ENCODE data around the gene RNF157.
"Not testable (repeated sequence)": the region's sequence is repeated elsewhere in the genome, so short reads cannot be mapped to it uniquely, and the experiment has no call there.

The RNF157 gene

GRCh38 chr17:76247304-76247703 is 7.0 kb upstream of the RNF157 start:
- H3K36me3 ChIP-seq (ENCODE audit: insufficient read depth), result no peaks in the 10 kb centered on the region
- peaks cover 63% of the 10 kb centered on the region for H3K4me1 ChIP-seq (ENCODE audit: low read depth, poor library complexity, severe bottlenecking)
- H3K27ac ChIP-seq, result peak overlapping the region; percentile 89
- H4K20me1 ChIP-seq (ENCODE audit: insufficient read depth), result no peaks in the 10 kb centered on the region
- peak overlapping the region; percentile 28; the same call in 1 of the 2 replicates for H3K9ac ChIP-seq
- no peaks in the 10 kb centered on the region for H3K27me3 ChIP-seq (ENCODE audit: insufficient read depth, low read depth)
- H3K4me3 ChIP-seq (IDR thresholded peaks at IDR 0.05; ENCODE audit: insufficient read depth, low read depth, low read length), result no peak overlapping the region
- no peaks in the 10 kb centered on the region for H3K79me2 ChIP-seq (ENCODE audit: insufficient read depth, low read depth)
- no peak for TF ChIP-seq CTCF (conservative IDR thresholded peaks at IDR 0.05; ENCODE audit: low read depth, low read length)
- H2AFZ ChIP-seq (ENCODE audit: low read depth), result peak overlapping the region; percentile 27; the same call in 1 of the 2 replicates
- H3K4me2 ChIP-seq, result peak overlapping the region; percentile 84

- H3K9ac ChIP-seq, result peak overlapping the region; percentile 61
- no peak overlapping the region for H3K4me3 ChIP-seq (IDR thresholded peaks at IDR 0.05; ENCODE audit: insufficient read depth, low read depth, low read length)
- no peak for TF ChIP-seq CTCF (conservative IDR thresholded peaks at IDR 0.05; ENCODE audit: low read depth, low read length)
- no peaks in the 10 kb centered on the region for H4K20me1 ChIP-seq (ENCODE audit: insufficient read depth)
- peaks cover 72% of the 10 kb centered on the region for H3K4me1 ChIP-seq (ENCODE audit: low read depth, poor library complexity, severe bottlenecking)
- H3K36me3 ChIP-seq (ENCODE audit: insufficient read depth), result no peaks in the 10 kb centered on the region
- peak overlapping the region; percentile 84 for H3K4me2 ChIP-seq
- H3K27ac ChIP-seq, result peak overlapping the region; percentile 89
- no peaks in the 10 kb centered on the region for H3K79me2 ChIP-seq (ENCODE audit: insufficient read depth, low read depth)
- H3K27me3 ChIP-seq (ENCODE audit: insufficient read depth, low read depth), result no peaks in the 10 kb centered on the region
- H2AFZ ChIP-seq (ENCODE audit: low read depth), result peak overlapping the region; percentile 61
These were observed 6.1 kb upstream of the RNF157 start for GRCh38 chr17:76246080-76247066.

- not testable (repeated sequence) for H3K79me2 ChIP-seq (ENCODE audit: insufficient read depth, low read depth); H3K27me3 ChIP-seq (ENCODE audit: insufficient read depth, low read depth); H3K4me3 ChIP-seq (IDR thresholded peaks at IDR 0.05; ENCODE audit: insufficient read depth, low read depth, low read length); H3K9ac ChIP-seq; H2AFZ ChIP-seq (ENCODE audit: low read depth); H4K20me1 ChIP-seq (ENCODE audit: insufficient read depth); H3K36me3 ChIP-seq (ENCODE audit: insufficient read depth)
- peak overlapping the region; percentile 89; the same call in 1 of the 2 replicates for H3K27ac ChIP-seq
- peaks cover 71% of the 10 kb centered on the region for H3K4me1 ChIP-seq (ENCODE audit: low read depth, poor library complexity, severe bottlenecking)
- peak overlapping the region; percentile 84; the same call in 1 of the 2 replicates for H3K4me2 ChIP-seq
These were observed 4.4 kb upstream of the RNF157 start for GRCh38 chr17:76244721-76245120.

DNA sequence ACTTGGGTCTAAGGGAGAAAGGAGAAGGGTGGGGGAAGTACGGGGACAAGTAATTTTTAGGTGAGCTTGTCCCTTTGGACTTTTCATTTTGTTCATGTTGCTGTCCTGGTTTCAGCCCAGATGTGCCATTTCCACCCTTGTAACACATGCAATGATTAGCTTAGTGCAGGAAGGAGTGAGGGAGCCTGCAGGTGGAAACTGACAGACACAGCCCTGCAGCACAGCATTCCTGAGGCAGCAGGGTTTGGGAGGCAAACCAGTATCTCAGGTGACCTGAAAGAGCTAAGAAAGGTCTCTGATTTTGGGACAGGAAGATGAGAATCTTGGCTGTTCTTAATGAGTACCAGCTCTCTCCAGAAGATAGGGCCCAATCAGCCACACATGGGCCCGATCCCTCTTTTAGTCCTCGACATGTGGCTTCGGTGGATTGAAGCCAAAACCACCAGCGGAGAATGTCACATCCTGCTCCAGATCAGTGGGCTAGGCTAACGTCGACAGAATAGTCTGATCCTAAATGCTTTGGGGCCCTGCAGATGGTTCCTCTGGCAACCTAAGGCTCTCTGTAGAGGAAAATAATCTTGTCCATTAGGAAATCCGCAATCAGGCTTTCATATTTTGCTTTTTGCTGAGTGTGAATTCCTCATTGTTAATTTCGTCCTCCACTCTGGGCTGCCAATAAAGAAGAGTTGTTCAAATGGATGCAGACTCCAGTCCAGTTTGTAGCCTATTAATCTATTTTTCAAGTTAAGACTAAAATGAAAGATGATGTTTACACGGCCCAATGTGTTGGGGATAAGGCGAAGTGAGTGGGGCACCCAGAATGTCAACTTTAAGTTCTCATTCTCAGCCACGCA is 3.8 kb upstream of the RNF157 start:
- H3K9ac ChIP-seq, result no peak overlapping the region
- H3K27me3 ChIP-seq (ENCODE audit: insufficient read depth, low read depth), result no peaks in the 10 kb centered on the region
- no peaks in the 10 kb centered on the region for H3K36me3 ChIP-seq (ENCODE audit: insufficient read depth)
- no peak overlapping the region for H3K4me3 ChIP-seq (IDR thresholded peaks at IDR 0.05; ENCODE audit: insufficient read depth, low read depth, low read length)
- no peak overlapping the region for H3K4me2 ChIP-seq
- no peaks in the 10 kb centered on the region for H3K79me2 ChIP-seq (ENCODE audit: insufficient read depth, low read depth)
- TF ChIP-seq CTCF (conservative IDR thresholded peaks at IDR 0.05; ENCODE audit: low read depth, low read length), result no peak
- H4K20me1 ChIP-seq (ENCODE audit: insufficient read depth), result no peaks in the 10 kb centered on the region
- H2AFZ ChIP-seq (ENCODE audit: low read depth), result no peak overlapping the region
- no peak overlapping the region for H3K27ac ChIP-seq
- H3K4me1 ChIP-seq (ENCODE audit: low read depth, poor library complexity, severe bottlenecking), result peaks cover 70% of the 10 kb centered on the region

Data from KMS-11 (cell line).